ENCODE results near the gene RHOV.

- no peak for TF ChIP-seq EZH2 (IDR thresholded peaks at IDR 0.05; ENCODE audit: low read length)
- no peak for TF ChIP-seq CTCF (optimal IDR thresholded peaks at IDR 0.05 in 1 of 3, IDR thresholded peaks at IDR 0.05 in 1 of 3, conservative IDR thresholded peaks at IDR 0.05 in 1 of 3; ENCODE audit: extremely low read depth in 1 of 3, insufficient read depth in 2 of 3, low read length in 3 of 3)
Observed at GRCh38 chr15:40886586-40886985, 12.6 kb upstream of the RHOV start.

Measured in keratinocyte (primary cell).